Measurements from ENCODE around the gene DCANP1.
A peak's percentile ranks its signal among the peaks of the same experiment; 100 is the strongest.

GRCh38 chr5:135462304-135462703 is 15.2 kb upstream of the DCANP1 start:
- TF ChIP-seq CTCF (conservative IDR thresholded peaks at IDR 0.05; ENCODE audit: low read length) (peak; percentile 86), EZH2phosphoT487 (IDR thresholded peaks at IDR 0.05; ENCODE audit: borderline replicate concordance) (no peak)

Measured in Loucy (cell line).